NCI-H774 (cell line): ENCODE results near the gene FGD6.
"Not testable (repeated sequence)": the region's sequence is repeated elsewhere in the genome, so short reads cannot be mapped to it uniquely, and the experiment has no call there.

Source experiments
- DNase-seq: peaks from one replicate; lab custom pipeline; 2025; lab: John Stamatoyannopoulos, UW

FGD6 gene

GRCh38 chr12:95178136-95178535 is 39.1 kb downstream of the FGD6 start:
- no peak for DNase-seq

GRCh38 chr12:95177201-95177768 is 40.0 kb downstream of the FGD6 start:
- no peak for DNase-seq

GRCh38 chr12:95173392-95174251 is 43.6 kb downstream of the FGD6 start:
- DNase-seq: no peak

GRCh38 chr12:95169368-95169767 is 47.9 kb downstream of the FGD6 start:
- no peak for DNase-seq

- DNase-seq: no peak
Observed at GRCh38 chr12:95168746-95169145, 48.5 kb downstream of the FGD6 start.

GRCh38 chr12:95164656-95165055 is 52.6 kb downstream of the FGD6 start:
- no peak for DNase-seq

- no peak for DNase-seq
Observed at GRCh38 chr12:95158919-95159318, 58.3 kb downstream of the FGD6 start.

GRCh38 chr12:95151821-95152220 is 65.4 kb downstream of the FGD6 start:
- DNase-seq: no peak

- DNase-seq: no peak
Observed at GRCh38 chr12:95151406-95151805, 65.9 kb downstream of the FGD6 start.

- no peak for DNase-seq
Observed at GRCh38 chr12:95150501-95150900, 66.8 kb downstream of the FGD6 start.

GRCh38 chr12:95147866-95148265 is 69.4 kb downstream of the FGD6 start:
- DNase-seq: no peak

GRCh38 chr12:95146769-95147168 is 70.5 kb downstream of the FGD6 start:
- DNase-seq: no peak

GRCh38 chr12:95143621-95144205 is 73.6 kb downstream of the FGD6 start:
- no peak for DNase-seq

GRCh38 chr12:95142431-95143151 is 74.7 kb downstream of the FGD6 start:
- DNase-seq: no peak

- DNase-seq: no peak
Observed at GRCh38 chr12:95141310-95141709, 76.0 kb downstream of the FGD6 start.

GRCh38 chr12:95138031-95138430 is 79.2 kb downstream of the FGD6 start:
- not testable (repeated sequence) for DNase-seq

- no peak for DNase-seq
Observed at GRCh38 chr12:95136598-95136997, 80.7 kb downstream of the FGD6 start.

GRCh38 chr12:95134085-95134484 is 83.2 kb downstream of the FGD6 start:
- DNase-seq: no peak

GRCh38 chr12:95131589-95132340 is 85.5 kb downstream of the FGD6 start:
- DNase-seq: no peak

- no peak for DNase-seq
Observed at GRCh38 chr12:95130096-95130495, 87.2 kb downstream of the FGD6 start.

GRCh38 chr12:95129115-95129514 is 88.2 kb downstream of the FGD6 start:
- DNase-seq: no peak

- DNase-seq: no peak
Observed at GRCh38 chr12:95126736-95127135, 90.5 kb downstream of the FGD6 start.
